OCI-LY1 (cell line): ENCODE data around the gene R3HCC1L.

Source experiments
- EZH2 ChIP-seq: fragments of 200-600 bp; sonication (generic), shearing (Covaris generic); IDR thresholded peaks from 2 replicates; pipeline ENCODE4 v1.8.0; 2017; ENCODE audit warnings: borderline replicate concordance, mixed run types, mild to moderate bottlenecking, antibody characterized with exemption, low read length, moderate library complexity, mixed read lengths
- TF ChIP-seq, protein P1 (sequence below): fragments of 200-600 bp; sonication (generic), shearing (Covaris generic); IDR thresholded peaks from 2 replicates; pipeline ENCODE4 v1.5.1; 2017; ENCODE audit warnings: mild to moderate bottlenecking, antibody characterized with exemption, low read length, moderate library complexity, mixed read lengths

DNA sequence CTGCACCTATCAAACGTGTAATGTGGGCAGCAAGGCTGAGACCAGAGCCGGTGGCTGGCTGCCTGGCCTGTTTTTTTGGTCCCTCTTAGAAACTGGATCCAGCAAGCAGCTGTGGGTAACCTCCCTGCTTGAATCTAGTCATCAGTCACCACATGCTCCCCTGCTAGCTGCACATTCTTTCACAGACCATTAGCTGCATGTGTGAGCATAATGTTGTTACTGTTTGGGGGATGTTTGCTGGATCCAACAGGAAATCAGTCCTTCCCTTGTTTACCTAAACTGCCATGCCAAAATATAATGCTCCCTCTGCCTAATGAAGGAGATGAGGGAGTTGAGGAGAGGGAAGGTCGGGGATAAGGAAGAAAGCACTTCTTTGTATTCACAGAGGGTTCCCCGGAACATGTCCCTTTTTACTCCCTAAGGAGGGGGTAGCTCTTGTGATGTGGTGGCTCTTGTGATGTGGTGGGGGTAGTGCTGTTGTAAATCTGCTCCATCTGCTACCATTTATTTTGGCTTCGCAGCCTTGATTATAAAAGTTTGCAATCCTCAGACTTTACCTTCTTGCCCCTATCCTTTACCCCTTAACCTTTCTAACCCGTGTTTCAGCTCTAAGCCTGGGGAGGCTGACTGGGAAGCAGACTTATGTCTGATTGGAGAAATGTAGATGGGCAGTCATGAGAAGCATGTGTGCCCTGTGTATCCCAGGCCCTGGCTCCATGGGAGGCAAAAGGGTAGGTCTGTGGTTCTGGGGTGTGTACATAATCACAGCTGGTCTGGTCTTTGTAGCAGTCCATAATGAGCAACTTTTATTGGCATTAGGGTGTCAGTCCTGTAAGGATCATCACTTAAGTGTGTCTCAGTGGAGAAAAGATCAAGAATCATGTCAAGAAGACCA, 112.7 kb downstream of the R3HCC1L start:
- TF ChIP-seq, protein P1, sequence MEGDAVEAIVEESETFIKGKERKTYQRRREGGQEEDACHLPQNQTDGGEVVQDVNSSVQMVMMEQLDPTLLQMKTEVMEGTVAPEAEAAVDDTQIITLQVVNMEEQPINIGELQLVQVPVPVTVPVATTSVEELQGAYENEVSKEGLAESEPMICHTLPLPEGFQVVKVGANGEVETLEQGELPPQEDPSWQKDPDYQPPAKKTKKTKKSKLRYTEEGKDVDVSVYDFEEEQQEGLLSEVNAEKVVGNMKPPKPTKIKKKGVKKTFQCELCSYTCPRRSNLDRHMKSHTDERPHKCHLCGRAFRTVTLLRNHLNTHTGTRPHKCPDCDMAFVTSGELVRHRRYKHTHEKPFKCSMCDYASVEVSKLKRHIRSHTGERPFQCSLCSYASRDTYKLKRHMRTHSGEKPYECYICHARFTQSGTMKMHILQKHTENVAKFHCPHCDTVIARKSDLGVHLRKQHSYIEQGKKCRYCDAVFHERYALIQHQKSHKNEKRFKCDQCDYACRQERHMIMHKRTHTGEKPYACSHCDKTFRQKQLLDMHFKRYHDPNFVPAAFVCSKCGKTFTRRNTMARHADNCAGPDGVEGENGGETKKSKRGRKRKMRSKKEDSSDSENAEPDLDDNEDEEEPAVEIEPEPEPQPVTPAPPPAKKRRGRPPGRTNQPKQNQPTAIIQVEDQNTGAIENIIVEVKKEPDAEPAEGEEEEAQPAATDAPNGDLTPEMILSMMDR, result no peak
- no peak for TF ChIP-seq EZH2
